ENCODE results near the gene GNB5.

The GNB5 gene

GRCh38 chr15:52103217-52104207 is 87.7 kb downstream of the GNB5 start:
- TF ChIP-seq CTCF (conservative IDR thresholded peaks at IDR 0.05): no peak
- no peak for TF ChIP-seq ZFX (IDR thresholded peaks at IDR 0.05)
- H3K27ac ChIP-seq: no peak overlapping the region

- TF ChIP-seq ZFX (IDR thresholded peaks at IDR 0.05) (no peak), CTCF (conservative IDR thresholded peaks at IDR 0.05) (no peak)
- no peak overlapping the region for H3K27ac ChIP-seq
Observed at GRCh38 chr15:52102463-52102862, 88.7 kb downstream of the GNB5 start.

- TF ChIP-seq ZFX (IDR thresholded peaks at IDR 0.05) (no peak), CTCF (conservative IDR thresholded peaks at IDR 0.05) (no peak)
- no peak overlapping the region for H3K27ac ChIP-seq
Observed at GRCh38 chr15:52101542-52102323, 89.5 kb downstream of the GNB5 start.

GRCh38 chr15:52100807-52101442 is 90.3 kb downstream of the GNB5 start:
- no peak overlapping the region for H3K27ac ChIP-seq
- TF ChIP-seq ZFX (IDR thresholded peaks at IDR 0.05) (no peak), CTCF (conservative IDR thresholded peaks at IDR 0.05) (no peak)

- no peak overlapping the region for H3K27ac ChIP-seq
- TF ChIP-seq CTCF (conservative IDR thresholded peaks at IDR 0.05) (no peak), ZFX (IDR thresholded peaks at IDR 0.05) (no peak)
Observed at GRCh38 chr15:52099651-52100272, 91.4 kb downstream of the GNB5 start.

GRCh38 chr15:52098323-52098722 is 92.9 kb downstream of the GNB5 start:
- no peak overlapping the region for H3K27ac ChIP-seq
- no peak for TF ChIP-seq ZFX (IDR thresholded peaks at IDR 0.05)
- TF ChIP-seq CTCF (conservative IDR thresholded peaks at IDR 0.05): no peak
